K562 treated with DMSO at 1 percent for 48 hours (cell line): Measurements from ENCODE around the gene MBD3L2B. TPM values are rescaled to one million over a fixed set of nuclear protein-coding genes. Genes with fewer than 3 reads are reported as not detected.

Source experiments
- total RNA-seq: library from RNA; unstranded; fragments of 300-600 nt; gene quantifications from 2 replicates; pipeline ENCODE4 v1.2.3, GENCODE V29; 2022; ENCODE audit warnings: low replicate concordance; ENCODE audit errors: extremely low read depth

Gene MBD3L2B
- total RNA-seq: not detected in 2 replicates

GRCh38 chr19:7021331-7021730, at the start of gene MBD3L2B:
MBD3L2B (minus strand) TSS chr19:7021431; CDS start chr19:7021397, 34 bp downstream.

DNA sequence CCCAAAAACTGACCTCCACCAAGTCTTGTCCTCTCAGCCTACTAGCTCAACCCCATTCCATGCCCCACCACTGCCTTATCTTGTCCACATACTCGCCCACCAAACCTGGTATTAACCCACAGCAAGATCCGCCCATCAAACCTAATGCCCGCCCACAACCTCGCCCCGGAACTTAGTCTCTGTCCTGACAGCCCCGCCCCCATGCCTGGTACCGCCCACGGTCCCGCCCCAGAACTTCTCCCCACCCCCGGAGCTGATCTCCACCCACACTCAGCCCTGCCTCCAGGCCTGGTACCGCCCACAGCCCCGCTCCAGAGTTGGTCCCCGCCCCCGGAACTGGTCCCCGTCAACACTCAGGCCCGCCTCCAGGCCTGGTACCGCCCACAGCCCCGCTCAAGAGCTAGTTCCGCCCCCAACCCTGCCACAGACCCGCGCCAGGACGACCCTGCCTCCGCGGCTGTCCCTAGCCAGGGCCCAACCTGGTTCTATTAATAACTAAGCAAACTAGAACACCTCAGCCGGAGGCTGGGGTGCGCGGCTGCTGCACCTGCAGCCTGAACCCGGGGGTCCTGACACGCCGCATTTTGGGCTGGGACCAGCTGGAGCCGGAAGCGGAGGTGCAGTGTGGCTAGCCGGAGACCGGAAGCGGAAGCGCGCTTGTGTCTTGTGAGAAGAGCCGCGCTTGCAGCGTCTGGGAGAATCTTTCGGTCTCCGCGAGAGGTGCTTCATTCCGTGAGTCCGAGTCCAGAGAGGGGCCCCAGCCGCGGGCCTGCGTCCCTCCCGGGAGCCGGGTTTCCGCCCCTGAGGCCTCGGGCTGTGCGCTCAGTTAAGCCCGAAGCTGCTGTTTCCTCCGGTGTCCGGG, 48.0 kb upstream of the MBD3L2B start, which contains the start of gene ZNF557:
Gene ZNF557 (plus strand): TSS at position 662 of the 862 bp plus-strand sequence. CDS start 5,372 bp downstream, outside the sequence.

DNA sequence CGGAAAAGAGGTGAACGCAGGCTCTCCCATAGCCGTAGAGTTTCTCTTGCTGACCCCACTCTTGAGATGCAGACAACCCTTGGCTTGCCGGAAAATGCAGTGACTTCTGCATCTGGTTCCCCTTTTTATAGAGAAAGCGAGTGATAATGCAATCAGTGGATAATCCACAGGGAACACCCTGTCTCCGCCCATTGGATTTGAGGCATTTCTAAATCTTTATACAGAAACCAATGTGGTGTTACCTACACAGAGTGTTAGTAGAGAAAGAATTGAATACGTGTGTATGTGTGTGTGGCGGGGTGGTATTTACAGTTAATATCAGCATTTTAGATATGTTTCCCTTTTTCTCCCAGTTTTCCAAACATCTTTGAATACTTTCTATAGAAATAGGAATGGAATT, 37.3 kb upstream of the MBD3L2B start, which contains the start of gene MBD3L3:
Gene MBD3L3 (minus strand): TSS at position 101 of the 400 bp plus-strand sequence. CDS start 71 bp downstream, at position 30.

DNA sequence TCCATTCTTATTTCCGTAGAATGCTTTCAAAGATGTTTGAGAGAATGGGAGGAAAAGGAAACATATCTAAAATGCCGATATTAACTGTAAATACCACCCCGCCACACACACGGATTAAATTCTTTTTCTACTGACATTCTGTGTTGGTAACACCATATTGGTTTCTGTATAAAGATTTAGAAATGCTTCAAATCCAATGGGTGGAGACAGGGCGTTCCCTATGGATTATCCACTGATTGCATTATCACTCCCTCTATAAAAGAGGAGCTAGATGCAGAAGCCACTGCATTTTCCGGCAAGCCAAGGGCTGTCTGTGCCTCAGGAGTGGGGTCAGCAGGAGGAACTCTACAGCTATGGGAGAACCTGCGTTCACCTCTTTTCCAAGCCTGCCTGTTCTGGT, 27.8 kb upstream of the MBD3L2B start, which contains the start of gene MBD3L2:
Gene MBD3L2 (plus strand): TSS at position 301 of the 400 bp plus-strand sequence. CDS start 53 bp downstream, at position 354.

DNA sequence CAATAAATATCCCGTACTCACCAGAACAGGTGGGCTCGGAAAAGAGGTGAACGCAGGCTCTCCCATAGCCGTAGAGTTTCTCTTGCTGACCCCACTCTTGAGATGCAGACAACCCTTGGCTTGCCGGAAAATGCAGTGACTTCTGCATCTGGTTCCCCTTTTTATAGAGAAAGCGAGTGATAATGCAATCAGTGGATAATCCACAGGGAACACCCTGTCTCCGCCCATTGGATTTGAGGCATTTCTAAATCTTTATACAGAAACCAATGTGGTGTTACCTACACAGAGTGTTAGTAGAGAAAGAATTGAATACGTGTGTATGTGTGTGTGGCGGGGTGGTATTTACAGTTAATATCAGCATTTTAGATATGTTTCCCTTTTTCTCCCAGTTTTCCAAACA, 18.8 kb upstream of the MBD3L2B start, which contains the start of gene MBD3L4:
Gene MBD3L4 (minus strand): TSS at position 101 of the 400 bp plus-strand sequence. CDS start 35 bp downstream, at position 66.

DNA sequence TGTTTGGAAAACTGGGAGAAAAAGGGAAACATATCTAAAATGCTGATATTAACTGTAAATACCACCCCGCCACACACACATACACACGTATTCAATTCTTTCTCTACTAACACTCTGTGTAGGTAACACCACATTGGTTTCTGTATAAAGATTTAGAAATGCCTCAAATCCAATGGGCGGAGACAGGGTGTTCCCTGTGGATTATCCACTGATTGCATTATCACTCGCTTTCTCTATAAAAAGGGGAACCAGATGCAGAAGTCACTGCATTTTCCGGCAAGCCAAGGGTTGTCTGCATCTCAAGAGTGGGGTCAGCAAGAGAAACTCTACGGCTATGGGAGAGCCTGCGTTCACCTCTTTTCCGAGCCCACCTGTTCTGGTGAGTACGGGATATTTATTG, 9.0 kb upstream of the MBD3L2B start, which contains the start of gene MBD3L5:
Gene MBD3L5 (plus strand): TSS at position 301 of the 400 bp plus-strand sequence. CDS start 34 bp downstream, at position 335.

Other genes with a start within 250 kb of the MBD3L2B start
- gene VAV1, start 248.7 kb downstream of the MBD3L2B start, total RNA-seq: not detected in 2 replicates
- gene ADGRE1, start 133.9 kb downstream of the MBD3L2B start, total RNA-seq: not detected in 2 replicates
- gene MBD3L5, start 9.1 kb upstream of the MBD3L2B start, total RNA-seq: not detected in 2 replicates
- gene MBD3L4, start 18.7 kb upstream of the MBD3L2B start, total RNA-seq: not detected in 2 replicates
- gene MBD3L2, start 27.9 kb upstream of the MBD3L2B start, total RNA-seq: not detected in 2 replicates
- not detected in 2 replicates for gene MBD3L3, start 37.2 kb upstream of the MBD3L2B start, total RNA-seq
- not detected in 2 replicates for gene ZNF557, start 48.3 kb upstream of the MBD3L2B start, total RNA-seq